Activated naive CD4-positive, alpha-beta T cell treated with anti-CD3 and anti-CD28 coated beads, Interleukin-2, amount 50 U/mL, for 24 hours (primary cell): ENCODE data around the gene INSRR.
A peak's percentile ranks its signal among the peaks of the same experiment; 100 is the strongest.

Experiments used
- H3K27ac Mint-ChIP-seq: one replicate; pipeline ENCODE4 v1.8.0; 2021; ENCODE audit warnings: mild to moderate bottlenecking, mixed read lengths
- H3K27me3 Mint-ChIP-seq: one replicate; pipeline ENCODE4 v1.8.0; 2021; ENCODE audit warnings: mixed read lengths
- H3K36me3 Mint-ChIP-seq: one replicate; pipeline ENCODE4 v1.8.0; 2021; ENCODE audit warnings: mixed read lengths
- H3K4me1 Mint-ChIP-seq: one replicate; pipeline ENCODE4 v1.8.0; 2021; ENCODE audit warnings: mixed read lengths
- H3K4me3 Mint-ChIP-seq: one replicate; pipeline ENCODE4 v1.8.0; 2021; ENCODE audit warnings: mild to moderate bottlenecking, mixed read lengths
- H3K9me3 Mint-ChIP-seq: one replicate; pipeline ENCODE4 v1.8.0; 2021; ENCODE audit warnings: mixed read lengths

The INSRR gene

DNA sequence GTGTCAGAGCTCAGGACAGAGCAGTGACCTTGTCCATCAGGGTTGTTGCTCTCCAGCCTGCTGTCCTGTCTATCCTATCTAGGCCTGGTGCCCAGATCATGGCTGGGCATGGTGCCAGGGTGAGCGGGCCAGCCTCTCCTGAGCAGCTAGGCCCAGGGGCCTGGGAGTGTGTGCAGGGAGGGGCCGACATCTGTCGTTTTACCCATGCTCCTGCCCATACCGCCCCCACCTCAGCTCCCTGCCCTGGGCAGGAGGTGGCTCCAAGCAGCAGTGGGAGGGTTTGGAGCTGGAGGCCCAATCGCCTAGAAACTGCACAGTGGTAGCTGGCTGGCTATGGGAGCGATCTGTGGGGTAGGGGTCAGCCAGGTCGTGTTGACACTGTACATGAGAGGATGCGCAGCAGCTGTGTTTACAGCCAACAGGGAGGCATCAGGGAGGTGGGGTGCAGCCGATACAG, 6.5 kb downstream of the INSRR start:
- Mint-ChIP-seq H3K9me3 (no peaks in the 10 kb centered on the region), H3K36me3 (no peaks in the 10 kb centered on the region), H3K27ac (no peak overlapping the region), H3K27me3 (peaks cover 2% of the 10 kb centered on the region), H3K4me3 (no peak overlapping the region), H3K4me1 (peaks cover 14% of the 10 kb centered on the region)

GRCh38 chr1:156851779-156852417, 7.0 kb downstream of the INSRR start:
- no peaks in the 10 kb centered on the region for H3K36me3 Mint-ChIP-seq
- no peaks in the 10 kb centered on the region for H3K9me3 Mint-ChIP-seq
- H3K27me3 Mint-ChIP-seq = peaks cover 3% of the 10 kb centered on the region
- no peak overlapping the region for H3K4me3 Mint-ChIP-seq
- H3K4me1 Mint-ChIP-seq = peaks cover 18% of the 10 kb centered on the region
- H3K27ac Mint-ChIP-seq = no peak overlapping the region

- Mint-ChIP-seq H3K27ac (no peak overlapping the region), H3K9me3 (no peaks in the 10 kb centered on the region), H3K4me1 (peaks cover 32% of the 10 kb centered on the region), H3K27me3 (peaks cover 11% of the 10 kb centered on the region), H3K36me3 (no peaks in the 10 kb centered on the region), H3K4me3 (peak overlapping the region; percentile 47)
Observed at GRCh38 chr1:156849151-156849496, 9.8 kb downstream of the INSRR start.

DNA sequence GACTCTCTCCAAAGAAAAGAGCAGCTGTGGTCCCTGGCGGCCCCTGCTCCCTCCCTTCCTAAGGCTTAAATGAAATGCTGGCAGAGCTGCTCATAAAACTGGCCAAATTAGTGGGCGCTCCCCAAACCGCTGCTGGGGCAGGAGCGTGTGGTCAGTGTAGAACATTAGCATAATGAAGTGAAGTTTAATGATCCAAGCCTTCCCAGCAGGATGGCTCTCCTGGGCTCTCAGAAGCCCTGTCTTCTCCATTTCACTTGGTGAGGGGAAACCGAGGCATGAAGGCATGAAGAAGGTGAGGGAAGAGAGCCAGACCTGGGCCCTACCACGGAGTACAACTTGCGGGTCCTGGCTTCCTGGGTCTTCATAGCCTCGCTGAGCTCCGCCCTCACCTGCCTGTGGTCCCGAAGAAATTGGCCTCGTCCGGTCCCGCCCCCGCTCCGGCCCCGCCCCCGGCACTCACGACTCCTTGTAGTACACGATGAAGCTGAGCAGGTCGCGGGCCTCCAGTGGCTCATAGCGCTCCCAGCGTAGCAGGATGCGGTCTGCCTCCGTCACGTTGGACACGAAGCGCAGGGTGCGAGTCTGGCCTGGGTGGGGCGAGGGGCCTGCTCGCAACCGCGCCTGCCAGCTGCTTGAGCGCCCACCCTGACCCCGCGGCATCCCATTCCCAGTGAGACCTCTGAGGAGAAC, 10.3 kb downstream of the INSRR start:
- no peaks in the 10 kb centered on the region for H3K36me3 Mint-ChIP-seq
- no peaks in the 10 kb centered on the region for H3K9me3 Mint-ChIP-seq
- H3K4me3 Mint-ChIP-seq = peak overlapping the region; percentile 47
- peaks cover 36% of the 10 kb centered on the region for H3K4me1 Mint-ChIP-seq
- no peak overlapping the region for H3K27ac Mint-ChIP-seq
- H3K27me3 Mint-ChIP-seq = peaks cover 16% of the 10 kb centered on the region

DNA sequence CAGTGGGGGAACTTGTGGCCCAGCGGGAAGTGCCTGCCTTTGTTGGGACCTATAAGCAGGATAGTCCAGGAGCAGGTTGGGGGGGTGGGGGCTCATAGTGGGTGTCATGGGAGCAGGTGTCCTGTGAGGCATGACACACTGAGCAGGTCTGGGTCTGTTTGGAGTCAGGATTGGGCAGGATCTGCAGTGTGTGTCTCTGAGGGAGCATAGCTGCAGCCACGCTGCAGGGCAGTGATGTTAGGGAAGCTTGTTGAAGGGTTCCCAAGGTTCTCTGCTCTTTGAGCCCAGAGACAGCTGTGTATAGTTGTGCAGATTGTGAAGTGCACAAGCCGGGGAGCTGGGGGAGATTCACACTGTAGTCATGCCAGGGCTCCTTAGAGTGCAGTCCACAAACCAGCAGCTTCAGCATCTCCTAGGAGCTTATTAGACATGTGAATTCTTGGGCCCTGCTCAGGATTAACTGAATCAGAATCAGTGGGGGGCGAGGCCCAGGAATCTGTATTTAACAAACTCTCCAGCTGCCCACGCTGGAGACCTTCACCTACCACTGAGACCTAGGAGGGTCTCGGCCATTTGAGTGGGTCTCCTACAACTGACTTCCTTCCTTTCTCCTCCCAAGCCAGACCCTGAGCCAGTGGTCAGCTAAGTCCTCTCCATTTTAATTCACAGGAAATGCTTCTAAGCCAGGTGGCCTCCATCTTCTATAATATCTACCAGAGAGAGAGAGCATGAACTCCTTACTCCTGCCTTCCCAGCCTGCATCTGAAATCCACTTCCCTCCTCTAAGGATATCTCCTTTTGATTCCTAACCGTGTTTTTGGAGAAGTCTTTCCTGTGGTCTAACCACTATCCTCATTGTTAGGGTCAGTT, 11.1 kb downstream of the INSRR start:
- peak overlapping the region; percentile 8 for H3K4me3 Mint-ChIP-seq

DNA sequence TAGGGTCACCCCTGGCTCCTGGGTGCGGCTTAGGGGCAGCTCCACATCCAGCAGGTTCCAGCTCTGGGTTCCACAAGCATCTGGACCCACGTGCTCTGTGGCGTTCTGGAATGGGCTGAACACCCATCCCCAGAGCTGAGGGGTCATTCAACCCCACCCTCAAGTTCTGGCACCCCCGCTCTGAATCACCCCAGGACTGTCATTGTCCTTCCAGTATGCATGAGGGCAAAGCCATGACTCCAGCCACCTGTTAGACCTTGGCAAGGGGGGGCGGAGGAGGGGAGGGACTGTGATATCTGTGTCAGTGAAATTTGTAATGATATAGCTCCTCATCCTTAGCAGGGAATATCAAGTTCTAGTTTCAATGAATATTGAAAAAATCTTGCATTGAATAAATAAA, 12.3 kb downstream of the INSRR start:
- no peak overlapping the region for H3K27ac Mint-ChIP-seq
- peaks cover 36% of the 10 kb centered on the region for H3K4me1 Mint-ChIP-seq
- no peak overlapping the region for H3K4me3 Mint-ChIP-seq
- peaks cover 28% of the 10 kb centered on the region for H3K27me3 Mint-ChIP-seq
- H3K9me3 Mint-ChIP-seq = no peaks in the 10 kb centered on the region
- H3K36me3 Mint-ChIP-seq = no peaks in the 10 kb centered on the region

More for the DNA sequence above, 11.1 kb downstream of the INSRR start:
- Mint-ChIP-seq H3K4me1 (peaks cover 36% of the 10 kb centered on the region), H3K27me3 (peaks cover 22% of the 10 kb centered on the region), H3K9me3 (no peaks in the 10 kb centered on the region), H3K27ac (no peak overlapping the region), H3K36me3 (no peaks in the 10 kb centered on the region)

GRCh38 chr1:156845953-156846545, 12.9 kb downstream of the INSRR start:
- no peaks in the 10 kb centered on the region for H3K9me3 Mint-ChIP-seq
- no peaks in the 10 kb centered on the region for H3K36me3 Mint-ChIP-seq
- H3K4me3 Mint-ChIP-seq = no peak overlapping the region
- peaks cover 29% of the 10 kb centered on the region for H3K27me3 Mint-ChIP-seq
- peak overlapping the region; percentile 51 for H3K27ac Mint-ChIP-seq
- peaks cover 36% of the 10 kb centered on the region for H3K4me1 Mint-ChIP-seq

DNA sequence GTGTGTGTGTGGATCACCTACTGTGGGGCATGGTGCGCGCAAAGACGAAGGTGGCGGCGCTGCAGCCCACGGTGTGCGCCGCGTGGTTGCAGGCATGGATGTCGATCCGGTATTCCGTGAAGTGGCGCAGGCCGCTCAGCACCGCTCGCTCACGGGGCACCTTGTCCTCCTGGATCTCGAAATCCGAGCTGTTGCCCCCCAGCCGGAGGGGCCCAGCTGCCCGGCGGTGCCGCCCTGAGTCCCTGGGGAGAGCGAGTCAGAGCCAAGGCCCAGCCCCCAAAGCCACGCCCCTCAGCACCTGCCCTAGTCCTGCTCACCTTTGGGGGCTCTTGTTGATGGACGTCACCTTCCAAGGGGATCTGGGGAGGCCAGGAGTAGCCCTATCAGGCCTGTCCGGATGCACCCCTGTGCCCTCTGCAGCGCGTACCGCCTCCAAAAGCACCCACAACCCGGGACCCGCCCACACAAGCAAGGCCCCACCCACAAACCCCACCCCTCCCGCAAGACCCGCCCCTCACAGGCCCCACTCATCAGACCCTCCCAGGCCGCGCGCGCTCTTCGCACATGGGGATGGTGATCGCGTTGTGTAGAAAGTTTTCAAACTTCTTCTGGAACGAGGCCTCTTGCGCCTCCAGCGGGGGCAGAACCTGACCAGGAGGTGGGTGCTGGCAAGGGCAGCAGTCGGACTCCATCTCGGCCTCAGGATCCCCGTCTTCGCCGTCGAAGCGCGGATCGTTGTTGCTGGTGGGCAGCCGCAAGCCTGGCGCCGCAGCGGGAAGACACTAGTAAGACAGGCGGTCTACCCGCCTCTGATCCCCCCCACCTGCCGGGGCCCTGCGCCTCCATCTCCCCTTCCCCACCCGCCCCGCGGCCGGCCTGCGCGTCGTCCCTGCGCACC, 13.6 kb downstream of the INSRR start:
- no peaks in the 10 kb centered on the region for H3K9me3 Mint-ChIP-seq
- H3K36me3 Mint-ChIP-seq = no peaks in the 10 kb centered on the region
- H3K4me1 Mint-ChIP-seq = peaks cover 36% of the 10 kb centered on the region
- no peak overlapping the region for H3K27ac Mint-ChIP-seq
- peak overlapping the region; percentile 73 for H3K4me3 Mint-ChIP-seq
- H3K27me3 Mint-ChIP-seq = peaks cover 33% of the 10 kb centered on the region

GRCh38 chr1:156844638-156845037, 14.3 kb downstream of the INSRR start:
- no peak overlapping the region for H3K27ac Mint-ChIP-seq
- H3K9me3 Mint-ChIP-seq = no peaks in the 10 kb centered on the region
- peak overlapping the region; percentile 52 for H3K4me3 Mint-ChIP-seq

DNA sequence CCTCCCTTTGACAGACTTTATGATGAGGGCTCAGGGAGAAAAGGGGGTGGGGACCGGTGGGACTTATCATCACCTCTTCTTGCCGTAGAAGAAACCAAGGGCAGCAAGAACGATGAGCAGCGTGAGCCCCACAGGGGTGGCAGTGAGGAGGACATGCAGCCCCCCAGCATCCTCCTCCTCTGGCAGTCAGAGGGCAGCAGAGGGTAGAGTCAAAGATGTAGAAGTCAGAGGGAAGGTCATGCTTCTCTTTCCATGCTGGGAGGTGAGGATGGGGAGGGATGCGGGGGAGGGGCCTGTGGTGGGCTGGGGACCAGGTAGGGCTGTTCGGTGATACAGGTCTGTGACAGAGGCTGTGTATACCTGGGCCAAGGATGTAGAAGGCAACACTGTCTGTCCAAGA, 14.8 kb downstream of the INSRR start:
- Mint-ChIP-seq H3K9me3 (no peaks in the 10 kb centered on the region), H3K4me1 (peaks cover 35% of the 10 kb centered on the region), H3K27ac (no peak overlapping the region), H3K4me3 (no peak overlapping the region), H3K27me3 (peaks cover 37% of the 10 kb centered on the region), H3K36me3 (no peaks in the 10 kb centered on the region)

More at GRCh38 chr1:156844638-156845037, 14.3 kb downstream of the INSRR start:
- peaks cover 36% of the 10 kb centered on the region for H3K4me1 Mint-ChIP-seq
- H3K36me3 Mint-ChIP-seq = no peaks in the 10 kb centered on the region
- H3K27me3 Mint-ChIP-seq = peaks cover 35% of the 10 kb centered on the region

GRCh38 chr1:156842618-156843300, 16.2 kb downstream of the INSRR start:
- H3K27me3 Mint-ChIP-seq = peaks cover 39% of the 10 kb centered on the region
- no peaks in the 10 kb centered on the region for H3K9me3 Mint-ChIP-seq
- no peak overlapping the region for H3K4me3 Mint-ChIP-seq
- H3K36me3 Mint-ChIP-seq = no peaks in the 10 kb centered on the region
- H3K4me1 Mint-ChIP-seq = peaks cover 27% of the 10 kb centered on the region
- no peak overlapping the region for H3K27ac Mint-ChIP-seq

DNA sequence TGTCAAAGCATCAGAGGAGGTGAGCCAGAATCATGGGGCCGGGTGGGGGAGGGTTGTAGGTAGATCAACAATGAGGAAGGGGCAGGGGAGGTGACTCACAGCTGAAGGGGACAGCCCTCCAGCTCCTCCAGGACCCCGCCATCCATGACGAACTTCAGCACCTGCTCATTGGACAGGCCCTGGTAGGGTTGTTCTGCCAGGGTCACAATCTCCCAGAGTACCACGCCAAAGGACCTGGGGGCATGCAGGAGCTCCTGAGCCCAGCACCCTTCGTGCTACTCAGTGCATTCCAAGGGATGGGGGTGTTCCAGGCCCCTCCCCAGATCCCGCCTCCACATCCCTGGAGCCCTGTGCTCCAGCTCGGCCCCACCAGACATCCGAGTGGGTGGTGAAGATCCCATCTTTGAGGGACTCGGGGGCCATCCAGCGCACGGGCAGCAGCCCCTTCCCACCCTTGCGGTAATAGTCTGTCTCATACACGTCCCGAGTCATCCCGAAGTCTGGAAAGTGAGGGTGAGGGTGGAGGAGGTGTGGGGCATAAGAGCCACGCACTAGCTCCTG, 17.5 kb downstream of the INSRR start:
- Mint-ChIP-seq H3K9me3 (no peaks in the 10 kb centered on the region), H3K27me3 (peaks cover 37% of the 10 kb centered on the region), H3K27ac (no peak overlapping the region), H3K4me1 (peaks cover 24% of the 10 kb centered on the region), H3K36me3 (no peaks in the 10 kb centered on the region), H3K4me3 (no peak overlapping the region)

DNA sequence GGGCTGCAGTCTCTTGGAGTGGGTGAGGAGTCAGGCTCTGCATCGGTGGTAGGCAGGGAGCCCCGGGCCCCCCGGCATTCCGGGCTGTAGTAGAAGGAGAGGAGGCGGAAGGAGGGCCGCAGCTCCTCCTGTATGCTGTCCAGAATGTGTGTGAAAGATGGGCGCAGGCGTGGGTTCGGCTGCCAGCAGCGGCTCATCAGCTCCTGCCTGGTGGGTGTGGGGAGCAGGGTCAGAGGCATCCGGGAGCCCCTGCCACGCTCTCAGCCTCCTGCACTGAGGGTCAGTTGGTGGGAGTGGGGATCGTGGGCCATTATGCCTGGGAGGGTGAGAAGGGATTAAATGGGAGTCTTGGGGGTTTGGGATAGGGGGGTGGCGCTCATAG, 18.0 kb downstream of the INSRR start:
- no peaks in the 10 kb centered on the region for H3K9me3 Mint-ChIP-seq
- peak overlapping the region; percentile 46 for H3K27ac Mint-ChIP-seq
- no peaks in the 10 kb centered on the region for H3K36me3 Mint-ChIP-seq
- peaks cover 34% of the 10 kb centered on the region for H3K27me3 Mint-ChIP-seq
- H3K4me3 Mint-ChIP-seq = no peak overlapping the region
- H3K4me1 Mint-ChIP-seq = peaks cover 26% of the 10 kb centered on the region
